Tibial artery (tissue), 4 donors: ENCODE results near the gene HBA2.

ENCODE experiments used
- DNase-seq, 2 donors: peaks; one replicate each; pipeline ENCODE4 v3.0.0-alpha.2; 2019
- H3K27ac ChIP-seq, 2 donors: fragments of 200-600 bp; sonication (generic) in 1 of 2; 1 replicate in 1 of 2; 2 replicates in 1 of 2; pipeline ENCODE4 v1.5.1; 2018 to 2019; ENCODE audit warnings: mild to moderate bottlenecking in 1 of 2
- H3K27me3 ChIP-seq, 2 donors: fragments of 200-600 bp; sonication (generic) in 1 of 2; one replicate each; pipeline versions ENCODE4 v1.5.1 to v1.6.0; 2016 to 2019
- H3K36me3 ChIP-seq, 3 donors: fragments of 200-600 bp; sonication (generic) in 2 of 3; one replicate each; pipeline ENCODE4 v1.5.1; 2016 to 2019; ENCODE audit warnings: mild to moderate bottlenecking in 2 of 3
- H3K4me1 ChIP-seq, 4 donors: fragments of 200-600 bp; sonication (generic) in 2 of 4; 1 replicate in 3 of 4; 2 replicates in 1 of 4; pipeline ENCODE4 v1.5.1; 2016 to 2019
- H3K4me3 ChIP-seq, 2 donors: fragments of 200-600 bp; sonication (generic) in 1 of 2; 1 replicate in 1 of 2; 2 replicates in 1 of 2; pipeline ENCODE4 v1.5.1; 2018 to 2019; ENCODE audit warnings: mild to moderate bottlenecking in 2 of 2
- H3K9me3 ChIP-seq, 3 donors: fragments of 200-600 bp; sonication (generic) in 1 of 3; one replicate each; pipeline ENCODE4 v1.5.1; 2016 to 2019
- intact Hi-C: fragments of 100-400 bp; cut with DNase I; formaldehyde crosslinking; loops from one replicate; pipeline ENCODE4 v1.15.0; 2023; ENCODE audit warnings: low total_unique reads
- TF ChIP-seq, protein P1 (sequence below), 2 experiments: fragments of 200-600 bp in 1 of 2; fragments of 450-650 bp in 1 of 2; IDR thresholded peaks; one replicate each; pipeline ENCODE4 v1.5.1; 2017 to 2019; ENCODE audit warnings: antibody characterized with exemption in 2 of 2, mild to moderate bottlenecking in 1 of 2, moderate library complexity in 1 of 2

The HBA2 gene

DNA sequence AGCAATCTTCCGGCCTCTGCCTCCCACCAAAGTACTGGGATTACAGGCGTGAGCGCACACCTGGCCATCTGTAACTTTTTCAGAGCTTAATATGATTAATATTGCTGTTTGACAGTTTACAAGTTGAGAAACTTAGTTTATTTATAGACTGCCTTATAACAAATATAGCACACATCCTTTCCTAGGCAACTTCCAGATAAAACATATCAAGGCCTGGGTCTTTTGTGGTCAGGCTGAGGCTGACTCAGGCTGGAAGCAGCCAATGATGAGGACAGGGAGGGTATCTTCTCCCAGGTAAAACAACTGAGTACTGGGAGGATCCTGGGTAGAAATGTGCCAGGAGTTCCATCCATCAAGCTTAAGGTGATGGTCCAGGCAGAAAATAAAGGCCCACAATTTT is 40.3 kb downstream of the HBA2 start:
- peaks cover 43 to 100% (median 63%) of the 10 kb centered on the region in 3 donors for H3K36me3 ChIP-seq
- H3K9me3 ChIP-seq: no peaks in the 10 kb centered on the region
- TF ChIP-seq, protein P1, sequence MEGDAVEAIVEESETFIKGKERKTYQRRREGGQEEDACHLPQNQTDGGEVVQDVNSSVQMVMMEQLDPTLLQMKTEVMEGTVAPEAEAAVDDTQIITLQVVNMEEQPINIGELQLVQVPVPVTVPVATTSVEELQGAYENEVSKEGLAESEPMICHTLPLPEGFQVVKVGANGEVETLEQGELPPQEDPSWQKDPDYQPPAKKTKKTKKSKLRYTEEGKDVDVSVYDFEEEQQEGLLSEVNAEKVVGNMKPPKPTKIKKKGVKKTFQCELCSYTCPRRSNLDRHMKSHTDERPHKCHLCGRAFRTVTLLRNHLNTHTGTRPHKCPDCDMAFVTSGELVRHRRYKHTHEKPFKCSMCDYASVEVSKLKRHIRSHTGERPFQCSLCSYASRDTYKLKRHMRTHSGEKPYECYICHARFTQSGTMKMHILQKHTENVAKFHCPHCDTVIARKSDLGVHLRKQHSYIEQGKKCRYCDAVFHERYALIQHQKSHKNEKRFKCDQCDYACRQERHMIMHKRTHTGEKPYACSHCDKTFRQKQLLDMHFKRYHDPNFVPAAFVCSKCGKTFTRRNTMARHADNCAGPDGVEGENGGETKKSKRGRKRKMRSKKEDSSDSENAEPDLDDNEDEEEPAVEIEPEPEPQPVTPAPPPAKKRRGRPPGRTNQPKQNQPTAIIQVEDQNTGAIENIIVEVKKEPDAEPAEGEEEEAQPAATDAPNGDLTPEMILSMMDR (IDR thresholded peaks at IDR 0.05): no peak
- no peak for DNase-seq
- H3K4me3 ChIP-seq: no peak overlapping the region
- intact Hi-C loops: no loop called here
- no peaks in the 10 kb centered on the region for H3K27me3 ChIP-seq
- no peak overlapping the region for H3K27ac ChIP-seq
- peaks cover 0 to 6% (median 0%) of the 10 kb centered on the region in 4 donors for H3K4me1 ChIP-seq

DNA sequence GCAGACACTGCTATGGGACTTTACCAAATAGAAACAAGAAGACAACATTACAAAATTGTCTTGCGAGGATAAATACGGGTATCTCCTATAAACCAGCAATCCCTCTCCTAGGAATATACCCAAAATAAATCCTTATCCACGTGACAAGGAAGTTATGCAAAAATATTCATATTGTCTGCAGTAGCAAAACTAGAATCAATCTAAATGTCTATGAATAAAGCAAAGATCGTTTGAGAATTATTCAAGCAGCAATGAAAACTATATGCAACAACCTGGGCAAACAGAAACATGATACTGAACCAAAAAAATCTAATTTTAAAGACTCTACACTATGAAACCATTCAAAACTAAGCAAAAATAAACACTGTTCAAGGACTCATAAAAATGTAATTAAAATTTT is 47.3 kb downstream of the HBA2 start:
- no peaks in the 10 kb centered on the region for H3K4me1 ChIP-seq
- H3K9me3 ChIP-seq: no peaks in the 10 kb centered on the region
- no peak for DNase-seq
- H3K27ac ChIP-seq: no peak overlapping the region
- no peaks in the 10 kb centered on the region for H3K27me3 ChIP-seq
- peaks cover 71 to 99% (median 76%) of the 10 kb centered on the region in 3 donors for H3K36me3 ChIP-seq
- TF ChIP-seq, protein P1 (IDR thresholded peaks at IDR 0.05): no peak
- no peak overlapping the region for H3K4me3 ChIP-seq
- intact Hi-C loops: no loop called here
